OCI-LY7 (cell line): ENCODE measurements around the gene TMEM259.

Source experiments
- EZH2phosphoT487 ChIP-seq: fragments of 200-600 bp; sonication (generic); IDR thresholded peaks from 2 replicates; pipeline ENCODE4 v1.6.1; 2018; ENCODE audit warnings: low read depth, borderline replicate concordance, mild to moderate bottlenecking, mixed run types, antibody characterized with exemption, low read length, moderate library complexity, mixed read lengths
- TF ChIP-seq, protein P1 (sequence below): fragments of 200-600 bp; sonication (generic); conservative IDR thresholded peaks from 2 replicates; pipeline ENCODE4 v1.5.1; 2014; ENCODE audit warnings: mild to moderate bottlenecking, antibody characterized with exemption, low read length, moderate library complexity, mixed read lengths

DNA sequence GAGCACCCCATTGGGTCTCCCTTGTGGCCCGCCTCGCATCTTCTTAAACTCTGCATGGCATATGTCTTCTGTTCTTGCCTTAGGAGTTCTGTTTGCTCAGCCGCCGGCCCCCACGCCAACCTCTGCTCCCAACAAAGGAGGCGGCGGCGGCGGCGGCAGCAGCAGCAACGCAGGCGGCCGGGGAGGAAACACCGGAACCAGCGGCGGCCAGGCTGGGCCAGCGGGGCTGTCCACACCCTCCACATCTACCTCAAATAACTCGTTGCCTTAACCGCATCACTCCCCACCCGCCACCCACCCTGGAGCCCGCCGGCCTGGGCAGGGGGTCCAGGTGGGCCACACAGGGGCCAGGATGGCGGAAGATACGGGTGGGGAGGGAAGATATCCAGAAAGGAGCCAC lies 49.1 kb downstream of the TMEM259 start:
- TF ChIP-seq, protein P1, sequence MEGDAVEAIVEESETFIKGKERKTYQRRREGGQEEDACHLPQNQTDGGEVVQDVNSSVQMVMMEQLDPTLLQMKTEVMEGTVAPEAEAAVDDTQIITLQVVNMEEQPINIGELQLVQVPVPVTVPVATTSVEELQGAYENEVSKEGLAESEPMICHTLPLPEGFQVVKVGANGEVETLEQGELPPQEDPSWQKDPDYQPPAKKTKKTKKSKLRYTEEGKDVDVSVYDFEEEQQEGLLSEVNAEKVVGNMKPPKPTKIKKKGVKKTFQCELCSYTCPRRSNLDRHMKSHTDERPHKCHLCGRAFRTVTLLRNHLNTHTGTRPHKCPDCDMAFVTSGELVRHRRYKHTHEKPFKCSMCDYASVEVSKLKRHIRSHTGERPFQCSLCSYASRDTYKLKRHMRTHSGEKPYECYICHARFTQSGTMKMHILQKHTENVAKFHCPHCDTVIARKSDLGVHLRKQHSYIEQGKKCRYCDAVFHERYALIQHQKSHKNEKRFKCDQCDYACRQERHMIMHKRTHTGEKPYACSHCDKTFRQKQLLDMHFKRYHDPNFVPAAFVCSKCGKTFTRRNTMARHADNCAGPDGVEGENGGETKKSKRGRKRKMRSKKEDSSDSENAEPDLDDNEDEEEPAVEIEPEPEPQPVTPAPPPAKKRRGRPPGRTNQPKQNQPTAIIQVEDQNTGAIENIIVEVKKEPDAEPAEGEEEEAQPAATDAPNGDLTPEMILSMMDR, result no peak
- no peak for TF ChIP-seq EZH2phosphoT487
